SIG-M5 (cell line): ENCODE measurements around the gene NFATC2.
"Not testable (repeated sequence)": the region's sequence is repeated elsewhere in the genome, so short reads cannot be mapped to it uniquely, and the experiment has no call there.

ENCODE experiments used
- DNase-seq: peaks from one replicate; lab custom pipeline; 2025; lab: John Stamatoyannopoulos, UW

The NFATC2 gene

DNA sequence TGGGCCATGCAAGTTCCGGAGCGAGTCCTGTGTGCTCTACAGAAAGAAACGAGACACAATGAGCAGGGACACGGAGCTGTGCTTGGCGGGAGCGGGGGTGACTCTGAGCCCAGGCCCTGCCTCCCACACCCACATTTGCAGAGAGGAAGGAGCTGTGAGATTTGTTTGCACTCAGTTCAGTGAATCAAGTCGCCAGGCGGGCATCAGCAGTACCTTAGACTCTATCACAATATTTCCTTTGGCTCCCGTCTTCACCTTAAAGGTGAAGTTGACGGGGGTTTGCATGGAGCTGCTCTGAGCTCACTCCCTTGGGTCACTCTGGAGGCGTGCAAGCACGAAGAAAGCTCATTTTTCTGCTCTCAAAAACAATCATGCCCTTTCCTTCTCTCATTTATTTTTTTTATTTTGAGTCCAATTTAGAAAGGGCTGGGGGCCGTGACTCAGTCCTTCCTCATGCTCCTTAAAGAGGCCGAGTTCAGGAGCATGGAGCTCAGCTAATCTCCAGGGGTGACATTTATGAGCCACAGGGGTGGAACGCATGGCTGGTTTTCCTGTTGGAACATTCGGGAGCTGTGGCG lies 188.2 kb downstream of the NFATC2 start:
- DNase-seq, result no peak

GRCh38 chr20:51353491-51353890 lies 189.0 kb downstream of the NFATC2 start:
- no peak for DNase-seq

DNA sequence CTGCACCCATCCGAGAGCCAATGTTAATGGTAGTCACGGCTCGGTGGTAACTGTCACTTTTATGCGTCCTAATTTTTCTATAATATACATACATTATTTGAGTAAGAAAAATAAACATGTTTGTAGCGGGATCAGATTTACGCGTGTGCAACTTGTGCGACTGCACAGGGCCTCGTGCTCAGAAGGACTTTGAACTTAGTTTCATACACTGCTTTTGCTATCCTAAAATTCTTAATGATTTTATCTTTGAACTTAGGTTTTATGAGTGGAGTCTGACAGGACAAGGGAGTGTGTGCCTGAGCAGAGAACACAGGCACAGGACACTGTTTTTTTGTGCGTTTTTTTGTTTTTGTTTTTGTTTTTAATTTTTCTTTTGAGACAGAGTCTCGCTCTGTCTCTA lies 189.7 kb downstream of the NFATC2 start:
- DNase-seq, result no peak

- DNase-seq, result no peak
These were observed 191.4 kb downstream of the NFATC2 start for GRCh38 chr20:51350941-51351631.

- DNase-seq, result no peak
These were observed 193.6 kb downstream of the NFATC2 start for GRCh38 chr20:51348876-51349275.

- no peak for DNase-seq
These were observed 194.7 kb downstream of the NFATC2 start for GRCh38 chr20:51347831-51348230.

GRCh38 chr20:51346686-51347485 lies 195.6 kb downstream of the NFATC2 start:
- no peak for DNase-seq

- no peak for DNase-seq
These were observed 196.9 kb downstream of the NFATC2 start for GRCh38 chr20:51345601-51346101.

DNA sequence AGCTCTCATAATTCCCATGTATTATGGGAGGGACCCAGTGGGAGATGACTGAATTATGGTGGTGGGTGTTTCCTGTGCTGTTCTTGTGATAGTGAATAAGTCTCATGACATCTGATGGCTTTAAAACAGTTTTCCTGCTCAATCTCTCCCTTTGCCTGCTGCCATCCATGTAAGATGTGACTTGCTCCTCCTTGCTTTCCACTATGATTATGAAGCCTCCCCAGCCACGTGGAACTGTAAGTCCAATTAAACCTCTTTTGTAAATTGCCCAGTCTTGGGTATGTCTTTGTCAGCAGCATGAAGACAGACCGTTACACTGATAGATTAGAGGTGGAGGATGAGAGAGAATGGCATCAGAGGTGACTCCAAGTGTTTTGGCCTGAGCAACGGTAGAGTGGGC lies 198.7 kb downstream of the NFATC2 start:
- not testable (repeated sequence) for DNase-seq

GRCh38 chr20:51342510-51343236 lies 199.8 kb downstream of the NFATC2 start:
- no peak for DNase-seq

DNA sequence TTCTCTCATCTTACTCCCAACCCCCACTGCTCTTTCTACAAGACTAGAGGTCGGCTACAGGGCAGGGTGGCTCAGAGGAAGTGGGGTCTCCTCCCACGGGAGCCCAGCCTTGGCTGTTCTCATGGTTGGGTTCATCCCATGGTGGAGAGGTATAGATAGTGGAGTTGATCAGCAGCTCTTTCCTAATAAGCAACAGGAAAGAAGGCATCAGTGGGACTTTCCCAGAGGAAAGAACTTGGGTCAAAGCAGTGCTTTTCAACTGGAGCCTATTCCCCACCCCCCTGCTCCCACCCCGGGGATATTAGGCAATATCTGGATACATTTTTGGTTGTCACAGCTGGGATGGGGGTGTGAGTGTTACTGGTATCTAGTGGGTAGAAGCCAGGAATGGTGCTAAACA lies 200.9 kb downstream of the NFATC2 start:
- no peak for DNase-seq

GRCh38 chr20:51340451-51340840 lies 202.1 kb downstream of the NFATC2 start:
- no peak for DNase-seq

- DNase-seq, result no peak
These were observed 202.6 kb downstream of the NFATC2 start for GRCh38 chr20:51339721-51340450.

GRCh38 chr20:51338692-51339440 lies 203.7 kb downstream of the NFATC2 start:
- DNase-seq, result no peak

DNA sequence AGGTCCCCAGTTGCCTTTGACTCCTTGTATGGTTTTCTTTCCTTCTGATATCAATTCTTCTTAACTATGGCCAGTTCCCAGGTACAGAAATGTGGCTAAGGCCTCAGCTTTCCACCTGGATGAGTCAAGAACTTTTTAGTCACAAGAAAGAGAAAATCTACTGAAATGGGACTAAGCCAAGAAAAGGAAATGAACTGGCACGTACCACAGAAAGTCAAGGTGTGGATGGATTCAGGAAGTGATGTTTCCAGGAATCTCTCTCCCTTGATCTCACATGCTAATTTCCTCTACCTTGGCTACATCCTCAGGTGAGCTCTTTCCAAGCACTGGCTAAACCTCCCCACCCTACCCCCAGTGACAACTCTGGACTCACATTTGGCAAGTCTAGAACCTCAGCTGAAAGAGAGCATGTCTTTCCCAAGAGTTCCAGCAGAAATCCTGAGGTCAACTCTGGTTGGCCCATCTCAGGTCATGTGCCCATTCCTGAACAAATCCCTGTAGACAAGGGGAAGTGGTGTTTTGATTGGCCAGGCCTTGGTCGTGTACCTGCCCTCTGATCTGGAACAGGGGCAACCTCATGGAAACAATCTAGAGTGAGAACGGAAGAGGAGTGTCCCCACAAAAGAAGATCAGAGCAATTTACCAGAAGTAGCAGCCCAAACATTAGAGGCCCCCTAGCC lies 205.3 kb downstream of the NFATC2 start:
- DNase-seq, result no peak
